B cell (primary cell): ENCODE results near the gene RRP1.

Source experiments
- CTCF ChIP-seq: fragments of 200-600 bp; IDR thresholded peaks from one replicate; pipeline ENCODE4 v1.8.0; 2022; ENCODE audit warnings: antibody characterized with exemption, mild to moderate bottlenecking
- EZH2 ChIP-seq: IDR thresholded peaks from 2 replicates; pipeline ENCODE4 v1.6.1; 2012; ENCODE audit warnings: borderline replicate concordance, low read depth, mild to moderate bottlenecking, moderate library complexity, low read length; ENCODE audit not compliant: insufficient read depth, poor library complexity, severe bottlenecking

GRCh38 chr21:43814215-43815106, 25.1 kb downstream of the RRP1 start:
- TF ChIP-seq CTCF, result no peak
- TF ChIP-seq EZH2, result no peak
